Panc1 (cell line): ENCODE data around the gene SSX2IP. TPM values are rescaled to one million over a fixed set of nuclear protein-coding genes. Genes with fewer than 3 reads are reported as not detected.

Experiments
- ATAC-seq: fragments of 200-7000 bp; cut with Tn5 transposase; 2 replicates; pipeline ENCODE4 v1.9.1; 2020; ENCODE audit warnings: mild to moderate bottlenecking, moderate library complexity
- BruUV-seq: library from RNA; stranded (reverse); fragments of 400-500 nt; replicated peaks from 2 replicates; lab custom pipeline; 2021; lab: Mats Ljungman, UMichigan
- CTCF ChIA-PET: fragments of 300-600 bp; sonication (Branson Sonifier 250); formaldehyde crosslinking; loops from one replicate; lab custom pipeline; 2022; ENCODE audit warnings: antibody characterized with exemption; lab: Charles Lee
- POLR2A ChIA-PET: fragments of 300-600 bp; sonication (Branson Sonifier 250); formaldehyde crosslinking; loops from one replicate; lab custom pipeline; 2022; ENCODE audit warnings: antibody characterized with exemption; lab: Charles Lee
- DNase-seq: peaks from one replicate; pipeline ENCODE4 v3.0.0-alpha.2; 2010; ENCODE audit warnings: low read depth, low spot score
- H3K27ac ChIP-seq: 2 replicates; pipeline ENCODE4 v1.5.1; 2011; ENCODE audit warnings: mild to moderate bottlenecking, low read length, inconsistent platforms
- H3K27me3 ChIP-seq: fragments of 200-500 bp; sonication (Bioruptor generic); 2 replicates; pipeline ENCODE4 v1.6.0; 2014; ENCODE audit warnings: low read length, inconsistent platforms; ENCODE audit not compliant: control insufficient read depth, insufficient read depth
- H3K36me3 ChIP-seq: fragments of 200-500 bp; sonication (Bioruptor generic); 2 replicates; pipeline ENCODE4 v1.5.1; 2014; ENCODE audit warnings: inconsistent platforms, mild to moderate bottlenecking, low read length, moderate library complexity; ENCODE audit not compliant: control insufficient read depth, insufficient read depth
- H3K4me1 ChIP-seq: 2 replicates; pipeline ENCODE4 v1.5.1; 2011; ENCODE audit warnings: inconsistent platforms, mild to moderate bottlenecking, low read length, moderate library complexity; ENCODE audit not compliant: control insufficient read depth, insufficient read depth
- H3K4me3 ChIP-seq, 2 experiments: 2 replicates each; pipeline ENCODE4 v1.5.1; 2011 to 2012; ENCODE audit warnings: low read depth in 2 of 2, low read length in 2 of 2, mild to moderate bottlenecking in 2 of 2, inconsistent platforms in 1 of 2, moderate library complexity in 1 of 2
- H3K9me3 ChIP-seq: fragments of 200-500 bp; sonication (Bioruptor generic); 2 replicates; pipeline ENCODE4 v1.5.1; 2014; ENCODE audit warnings: low read depth, mild to moderate bottlenecking, inconsistent platforms, low read length, moderate library complexity; ENCODE audit not compliant: control insufficient read depth, insufficient read depth
- CTCF ChIP-seq: fragments of 450-650 bp; IDR thresholded peaks from 2 replicates; pipeline ENCODE4 v1.5.1; 2017; ENCODE audit warnings: mild to moderate bottlenecking
- POLR2AphosphoS5 ChIP-seq: IDR thresholded peaks from 2 replicates; pipeline ENCODE4 v1.6.1; 2012; ENCODE audit warnings: mild to moderate bottlenecking, low read depth, low read length, moderate library complexity
- REST ChIP-seq, 2 experiments: IDR thresholded peaks; 2 replicates each; pipeline ENCODE4 v1.6.1; 2011 to 2012; ENCODE audit warnings: low read depth in 2 of 2, control low read depth in 1 of 2, low read length in 1 of 2, mild to moderate bottlenecking in 1 of 2, moderate library complexity in 1 of 2; ENCODE audit not compliant: insufficient read depth in 1 of 2
- SIN3A ChIP-seq: IDR thresholded peaks from 2 replicates; pipeline ENCODE4 v1.6.1; 2012; ENCODE audit warnings: low read depth, mild to moderate bottlenecking, low read length, moderate library complexity, borderline replicate concordance; ENCODE audit not compliant: insufficient read depth
- TCF7L2 ChIP-seq: IDR thresholded peaks from 2 replicates; pipeline ENCODE4 v1.6.1; 2011; ENCODE audit warnings: mild to moderate bottlenecking, low read depth, low read length, inconsistent platforms
- in situ Hi-C: cut with HindIII; loops from 2 replicates; pipeline ENCODE4 v1.10.0; 2016; ENCODE audit warnings: low sequenced_read_pairs, low pct_unique_long_range_greater_than_20kb
- intact Hi-C: fragments of 100-400 bp; cut with micrococcal nuclease; formaldehyde crosslinking; loops from one replicate; pipeline ENCODE4 v1.10.0; 2022; ENCODE audit not compliant: unreplicated experiment
- total RNA-seq: library from RNA; stranded (reverse); gene quantifications from one replicate; pipeline ENCODE4 v1.2.1, GENCODE V29; 2021; ENCODE audit not compliant: unreplicated experiment

SSX2IP gene
- total RNA-seq, 1 experiment from 2014 or later, result 81.8 TPM

- Histone ChIP-seq H3K4me1 (no peaks in the 10 kb centered on the region; the same call in 1 of the 2 replicates), H3K36me3 (peaks cover 10% of the 10 kb centered on the region), H3K9me3 (no peaks in the 10 kb centered on the region), H3K4me3 (no peak overlapping the region), H3K27me3 (no peaks in the 10 kb centered on the region), H3K27ac (no peak overlapping the region)
- intact Hi-C loops, result no loop called here
- POLR2A ChIA-PET, result interaction anchor here (0.6 kb wide), 1 partner anchor 68 kb away, joined by 4 read pairs; no protein-coding TSS in a partner anchor
- no peak for DNase-seq
- in situ Hi-C loops, result no loop called here
- CTCF ChIA-PET, result interaction anchor here (0.6 kb wide), 2 partner anchors 29 to 1442 kb away, joined by 3 to 4 read pairs; no protein-coding TSS in a partner anchor
- BruUV-seq, result no TSS peak
- ATAC-seq, result no peak
- no peak for TF ChIP-seq POLR2AphosphoS5
- no peak for TF ChIP-seq SIN3A
- TF ChIP-seq CTCF, result no peak
- TF ChIP-seq REST (IDR thresholded peaks at IDR 0.05; ENCODE audit: insufficient read depth in 1 of 2, low read depth in 2 of 2, low read length in 1 of 2), result no peak
- no peak for TF ChIP-seq TCF7L2
Observed at GRCh38 chr1:84672080-84672854, 18.0 kb downstream of the SSX2IP start.

- no peaks in the 10 kb centered on the region; the same call in 1 of the 2 replicates for H3K4me1 ChIP-seq
- H3K27me3 ChIP-seq, result no peaks in the 10 kb centered on the region
- ATAC-seq (no peak), DNase-seq (no peak)
- H3K36me3 ChIP-seq, result peaks cover 12% of the 10 kb centered on the region
- H3K27ac ChIP-seq, result no peak overlapping the region
- H3K4me3 ChIP-seq, result no peak overlapping the region
- no peaks in the 10 kb centered on the region for H3K9me3 ChIP-seq
- in situ Hi-C loops (no loop called here), intact Hi-C loops (no loop called here)
- CTCF ChIA-PET, result no interaction called here
- TF ChIP-seq REST (IDR thresholded peaks at IDR 0.05; ENCODE audit: insufficient read depth in 1 of 2, low read depth in 2 of 2, low read length in 1 of 2) (no peak), POLR2AphosphoS5 (no peak), TCF7L2 (no peak), SIN3A (no peak), CTCF (no peak)
- BruUV-seq, result no TSS peak
- POLR2A ChIA-PET, result no interaction called here
Observed at GRCh38 chr1:84669831-84670230, 20.4 kb downstream of the SSX2IP start.
